HepG2 (cell line): ENCODE measurements around the gene RETREG2. TPM values are rescaled to one million over a fixed set of nuclear protein-coding genes. Genes with fewer than 3 reads are reported as not detected.

Experiments used
- AGO2 ChIP-seq: fragments of 200-400 bp; formaldehyde crosslinking; optimal IDR thresholded peaks from 2 replicates; pipeline ENCODE3; 2017; ENCODE audit warnings: mild to moderate bottlenecking, low read depth, low read length, moderate library complexity
- ATM ChIP-seq: fragments of 450-650 bp; IDR thresholded peaks from 2 replicates; pipeline ENCODE4 v1.7.1; 2017; ENCODE audit warnings: mild to moderate bottlenecking, borderline replicate concordance
- BORCS8-MEF2B ChIP-seq: sonication (generic); formaldehyde crosslinking; IDR thresholded peaks from 2 replicates; pipeline ENCODE4 v1.8.0; 2022; ENCODE audit warnings: mild to moderate bottlenecking, missing genetic modification reagents
- HNRNPLL ChIP-seq: fragments of 200-400 bp; formaldehyde crosslinking; IDR thresholded peaks from 2 replicates; pipeline ENCODE4 v1.6.1; 2017; ENCODE audit warnings: mild to moderate bottlenecking, low read depth, low read length; ENCODE audit not compliant: poor library complexity, severe bottlenecking
- MTERF4 ChIP-seq: sonication (generic); formaldehyde crosslinking; IDR thresholded peaks from 2 replicates; pipeline ENCODE4 v1.8.0; 2023; ENCODE audit warnings: mild to moderate bottlenecking, missing genetic modification reagents
- PRDM4 ChIP-seq: sonication (generic); formaldehyde crosslinking; IDR thresholded peaks from 2 replicates; pipeline ENCODE4 v1.9.0; 2021; ENCODE audit warnings: missing genetic modification reagents, borderline replicate concordance
- PRPF4 ChIP-seq: fragments of 200-400 bp; formaldehyde crosslinking; IDR thresholded peaks from 2 replicates; pipeline ENCODE4 v1.6.1; 2016; ENCODE audit warnings: low read length, low read depth; ENCODE audit not compliant: poor library complexity, severe bottlenecking
- SCMH1 ChIP-seq: sonication (generic); formaldehyde crosslinking; IDR thresholded peaks from 2 replicates; pipeline ENCODE4 v1.9.0; 2021; ENCODE audit warnings: missing genetic modification reagents, mild to moderate bottlenecking, borderline replicate concordance
- TBX2 ChIP-seq: sonication (generic); formaldehyde crosslinking; IDR thresholded peaks from 2 replicates; pipeline ENCODE4 v1.5.0; 2020; ENCODE audit warnings: missing genetic modification reagents, mild to moderate bottlenecking, borderline replicate concordance
- TGIF2 ChIP-seq: IDR thresholded peaks from 2 replicates; pipeline ENCODE4 v1.6.1; 2016; ENCODE audit warnings: control low read depth, missing compliant biosample characterization
- ZBTB2 ChIP-seq: sonication (generic); formaldehyde crosslinking; IDR thresholded peaks from 2 replicates; pipeline ENCODE4 v1.8.0; 2022; ENCODE audit warnings: low read depth, missing genetic modification reagents
- ZBTB37 ChIP-seq: sonication (generic); formaldehyde crosslinking; IDR thresholded peaks from 2 replicates; pipeline ENCODE4 v1.4.0; 2020; ENCODE audit warnings: mild to moderate bottlenecking, missing genetic modification reagents
- ZBTB44 ChIP-seq: sonication (generic); formaldehyde crosslinking; IDR thresholded peaks from 2 replicates; pipeline ENCODE4 v1.4.0; 2020; ENCODE audit warnings: missing genetic modification reagents
- ZFY ChIP-seq: sonication (generic); formaldehyde crosslinking; IDR thresholded peaks from 2 replicates; pipeline ENCODE4 v1.4.0; 2020; ENCODE audit warnings: missing genetic modification reagents
- ZNF275 ChIP-seq: sonication (generic); formaldehyde crosslinking; IDR thresholded peaks from 2 replicates; pipeline ENCODE4 v1.8.0; 2022; ENCODE audit warnings: missing genetic modification reagents, mild to moderate bottlenecking, inconsistent platforms, borderline replicate concordance
- ZNF451 ChIP-seq: sonication (generic); formaldehyde crosslinking; IDR thresholded peaks from 2 replicates; pipeline ENCODE4 v1.5.0; 2020; ENCODE audit warnings: mild to moderate bottlenecking, missing genetic modification reagents
- ZNF567 ChIP-seq: sonication (generic); formaldehyde crosslinking; IDR thresholded peaks from 2 replicates; pipeline ENCODE4 v1.8.1; 2023; ENCODE audit warnings: mild to moderate bottlenecking, missing genetic modification reagents, borderline replicate concordance
- ZNF577 ChIP-seq: sonication (generic); formaldehyde crosslinking; IDR thresholded peaks from 2 replicates; pipeline ENCODE4 v1.4.0; 2020; ENCODE audit warnings: mild to moderate bottlenecking, low read depth, missing genetic modification reagents, borderline replicate concordance
- polyA plus RNA-seq, 8 experiments: library from polyadenylated mRNA; depleted of rRNA in 3 of 8; stranded (reverse) in 7 of 8; unstranded in 1 of 8; fragments of >200 nt; fragmentation: Illumina TruSeq in 4 of 8; extraction: Trizol in 4 of 8; gene quantifications; 2 replicates each; pipeline versions ENCODE4 v1.2.1 to v1.2.3, GENCODE V29; 2011 to 2016; ENCODE audit warnings: low read depth in 4 of 8, missing spikeins in 1 of 8, mixed read lengths in 1 of 8; ENCODE audit not compliant: insufficient read depth in 1 of 8
- total RNA-seq, 5 experiments: library from RNA; depleted of rRNA; stranded (reverse); fragments of >200 nt; fragmentation: Illumina TruSeq; extraction: Trizol; gene quantifications; 2 replicates each; pipeline ENCODE4 v1.2.3, GENCODE V29; 2016; ENCODE audit warnings: low read depth in 1 of 5

The RETREG2 gene
- total and polyA plus RNA-seq, 2 of the 13 experiments (the other 11 are each of a cell fraction or from before 2014, with no cell fraction given), result 86.0 to 134 TPM

GRCh38 chr2:219207884-219208740, 30.0 kb downstream of the RETREG2 start (continued):
- TF ChIP-seq PRPF4 (no peak), ZFY (CRISPR knock-in tag) (peak; percentile 49), ZNF275 (CRISPR knock-in tag) (no peak), ZBTB44 (CRISPR knock-in tag) (no peak), TBX2 (no peak; the same call in none of the 2 replicates), ZNF451 (CRISPR knock-in tag) (0 out of 2 replicates have a peak, but pooled peaks have one; percentile 32), ZBTB37 (CRISPR knock-in tag) (peak; percentile 34; the same call in 1 of the 2 replicates), SCMH1 (CRISPR knock-in tag) (no peak), BORCS8-MEF2B (CRISPR knock-in tag) (no peak; the same call in 1 of the 2 replicates), ZNF567 (CRISPR knock-in tag) (no peak), AGO2 (no peak), ZNF577 (no peak), PRDM4 (CRISPR knock-in tag) (no peak), HNRNPLL (no peak), MTERF4 (CRISPR knock-in tag) (peak; percentile 42; the same call in 1 of the 2 replicates), TGIF2 (CRISPR knock-in tag) (peak; percentile 75), ZBTB2 (CRISPR knock-in tag) (no peak), ATM (no peak)
